Measurements from ENCODE around the gene LRRC2. TPM values are rescaled to one million over a fixed set of nuclear protein-coding genes. Genes with fewer than 3 reads are reported as not detected.

Gene LRRC2
- total and polyA plus RNA-seq, 2 of the 13 experiments (the other 11 are each of a cell fraction or from before 2014, with no cell fraction given), result 0.27 to 0.58 TPM

GRCh38 chr3:46613313-46614005 lies 47.4 kb upstream of the LRRC2 start:
- POLR2A ChIA-PET, result no interaction called here
- FAIRE-seq, result no peak
- Histone ChIP-seq H3K9ac (ENCODE audit: insufficient read depth, low read depth, low read length) (no peak overlapping the region), H3K4me1 (ENCODE audit: insufficient read depth, low read length) (peaks cover 7% of the 10 kb centered on the region; the same call in 1 of the 2 replicates), H3K27ac (ENCODE audit: extremely low read length, insufficient read depth, low read length) (no peak overlapping the region), H3K36me3 (replicated peaks in 1 of 2; ENCODE audit: control insufficient read depth in 1 of 2, insufficient read depth in 2 of 2, low read length in 2 of 2) (no peaks in the 10 kb centered on the region), H3K4me3 (replicated peaks in 1 of 3; ENCODE audit: insufficient read depth in 1 of 3, low read depth in 2 of 3, low read length in 3 of 3) (no peak overlapping the region), H2AFZ (ENCODE audit: low read length) (no peak overlapping the region), H4K20me1 (ENCODE audit: insufficient read depth, low read length) (no peaks in the 10 kb centered on the region), H3K27me3 (ENCODE audit: control insufficient read depth in 1 of 2, insufficient read depth in 2 of 2, low read length in 2 of 2) (peaks cover 0 to 11% of the 10 kb centered on the region in 2 experiments; a peak in 3 of 5 replicates), H3K4me2 (ENCODE audit: low read depth, low read length) (no peak overlapping the region), H3K79me2 (ENCODE audit: insufficient read depth, low read length) (no peaks in the 10 kb centered on the region), H3K9me3 (ENCODE audit: low read length) (no peaks in the 10 kb centered on the region)
- in situ Hi-C loops (cut with HindIII; ENCODE audit: extremely low pct_ligation_motif_present, low pct_unique_long_range_greater_than_20kb) (no loop called here), intact Hi-C loops (cut with micrococcal nuclease; ENCODE audit: unreplicated experiment) (no loop called here)
- 52% methylated on average over 10 of the region's 10 CpGs for WGBS (ENCODE audit: low lambda C conversion rate)
- CTCF ChIA-PET (ENCODE audit: low intra/inter-chr PET ratio, low total read pairs), result no interaction called here
- DNase-seq (ENCODE audit: low spot score), result no peak
- no peak for ATAC-seq
- no TSS peak for BruUV-seq (replicated peaks)
- TF ChIP-seq ZNF33B (CRISPR knock-in tag; IDR thresholded peaks at IDR 0.05), result no peak
- TF ChIP-seq ZNF691 (CRISPR knock-in tag; IDR thresholded peaks at IDR 0.05; ENCODE audit: borderline replicate concordance, low read depth), result no peak
- no peak for TF ChIP-seq KDM3A (CRISPR knock-in tag; IDR thresholded peaks at IDR 0.05; ENCODE audit: low read depth)
- no peak for TF ChIP-seq E2F2 (CRISPR knock-in tag; IDR thresholded peaks at IDR 0.05; ENCODE audit: borderline replicate concordance)
- no peak for TF ChIP-seq ZNF143 (CRISPR knock-in tag; IDR thresholded peaks at IDR 0.05)
- no peak for TF ChIP-seq ZNF253 (CRISPR knock-in tag; IDR thresholded peaks at IDR 0.05; ENCODE audit: borderline replicate concordance)
- no peak for TF ChIP-seq BCLAF1 (IDR thresholded peaks at IDR 0.05)
- TF ChIP-seq ZNF274 (CRISPR knock-in tag; IDR thresholded peaks at IDR 0.05), result no peak
- no peak for TF ChIP-seq GMEB1 (CRISPR knock-in tag; IDR thresholded peaks at IDR 0.05; ENCODE audit: borderline replicate concordance)

All from HepG2 (cell line).